GM12891 (cell line): Measurements from ENCODE around the gene SGF29. TPM values are rescaled to one million over a fixed set of nuclear protein-coding genes. Genes with fewer than 3 reads are reported as not detected.

Source experiments
- DNase-seq: peaks from one replicate; pipeline ENCODE4 v3.0.0; 2011; ENCODE audit warnings: low spot score; ENCODE audit not compliant: insufficient read length
- FAIRE-seq: peaks from 2 replicates; lab custom pipeline; 2011; peaks lifted over from hg19 to GRCh38; lab: Jason Lieb, UNC
- PAX5 ChIP-seq: IDR thresholded peaks from 2 replicates; pipeline ENCODE4 v1.6.1; 2011; ENCODE audit warnings: low read length, moderate library complexity, mild to moderate bottlenecking; ENCODE audit not compliant: insufficient read depth, severe bottlenecking
- POLR2A ChIP-seq: IDR thresholded peaks from 2 replicates; pipeline ENCODE4 v1.6.1; 2011; ENCODE audit warnings: low read depth, low read length, control low read depth
- POLR2AphosphoS5 ChIP-seq: IDR thresholded peaks from 2 replicates; pipeline ENCODE4 v1.6.1; 2011; ENCODE audit warnings: low read depth, low read length, control low read depth
- POU2F2 ChIP-seq: IDR thresholded peaks from 2 replicates; pipeline ENCODE4 v1.6.1; 2011; ENCODE audit warnings: low read depth, mild to moderate bottlenecking, control low read depth, low read length, moderate library complexity
- SPI1 ChIP-seq: IDR thresholded peaks from 2 replicates; pipeline ENCODE4 v1.6.1; 2011; ENCODE audit warnings: low read depth, low read length, control low read depth
- TAF1 ChIP-seq: IDR thresholded peaks from 2 replicates; pipeline ENCODE4 v1.6.1; 2011; ENCODE audit warnings: low read depth, low read length, control low read depth
- polyA plus RNA-seq: library from polyadenylated mRNA; unstranded; fragments of >200 nt; gene quantifications from one replicate; pipeline ENCODE4 v1.2.1, GENCODE V29; 2012; ENCODE audit warnings: low read depth, missing spikeins, inconsistent platforms; ENCODE audit not compliant: missing spikeins

Gene SGF29
- polyA plus RNA-seq = 14.5 TPM

DNA sequence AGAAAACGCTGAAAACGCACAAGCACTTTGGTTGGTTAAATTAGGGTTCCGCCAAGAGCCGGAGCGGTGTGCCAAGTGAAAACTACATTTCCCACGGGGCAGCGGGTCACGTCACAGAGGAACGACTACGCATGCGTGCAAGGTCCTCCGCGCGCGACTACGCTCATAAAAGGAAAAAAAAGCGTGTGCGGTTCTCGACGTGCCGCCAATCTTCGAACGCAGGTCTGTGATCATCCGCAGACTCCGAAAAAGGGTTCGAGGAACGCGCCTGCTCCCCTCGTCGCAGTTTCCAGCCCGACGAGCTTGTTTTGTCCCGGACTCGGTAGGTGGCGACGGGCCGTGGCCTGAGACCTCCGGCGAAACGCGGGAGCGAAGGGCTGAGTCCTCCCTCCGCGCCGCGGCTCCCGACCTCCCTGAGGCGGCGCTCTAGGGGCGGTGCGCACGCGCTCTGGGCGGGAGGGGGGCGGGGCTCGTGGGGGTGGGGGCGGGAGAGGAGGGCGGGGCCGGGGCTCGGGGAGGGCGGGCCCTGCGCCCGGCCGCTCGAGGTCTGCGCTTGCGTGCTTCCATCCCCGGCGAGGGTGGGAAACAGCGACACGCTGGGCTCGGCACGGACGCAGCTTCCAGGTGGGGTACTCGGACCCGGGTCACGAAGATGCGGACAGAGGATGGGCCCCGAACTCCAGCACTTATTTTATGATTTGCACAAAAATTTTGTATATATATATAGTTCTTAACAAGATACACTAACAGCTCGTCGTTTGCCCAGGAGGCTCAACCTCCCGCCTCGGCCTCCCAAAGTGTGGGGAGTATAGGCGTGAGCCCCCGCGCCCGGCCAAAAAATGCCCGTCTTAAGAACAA lies at the start of gene SGF29:
Gene SGF29, plus strand, starts transcription at position 145 of the 858 bp plus-strand sequence. CDS start 27,150 bp downstream, outside the sequence.
- DNase-seq = peak; percentile 84
- peak; percentile 93 for FAIRE-seq
- TF ChIP-seq POU2F2 (no peak; the same call in none of the 2 replicates), POLR2A (peak; percentile 95), TAF1 (0 out of 2 replicates have a peak, but pooled peaks have one; percentile 35), POLR2AphosphoS5 (peak; percentile 94), SPI1 (no peak), PAX5 (no peak)

DNA sequence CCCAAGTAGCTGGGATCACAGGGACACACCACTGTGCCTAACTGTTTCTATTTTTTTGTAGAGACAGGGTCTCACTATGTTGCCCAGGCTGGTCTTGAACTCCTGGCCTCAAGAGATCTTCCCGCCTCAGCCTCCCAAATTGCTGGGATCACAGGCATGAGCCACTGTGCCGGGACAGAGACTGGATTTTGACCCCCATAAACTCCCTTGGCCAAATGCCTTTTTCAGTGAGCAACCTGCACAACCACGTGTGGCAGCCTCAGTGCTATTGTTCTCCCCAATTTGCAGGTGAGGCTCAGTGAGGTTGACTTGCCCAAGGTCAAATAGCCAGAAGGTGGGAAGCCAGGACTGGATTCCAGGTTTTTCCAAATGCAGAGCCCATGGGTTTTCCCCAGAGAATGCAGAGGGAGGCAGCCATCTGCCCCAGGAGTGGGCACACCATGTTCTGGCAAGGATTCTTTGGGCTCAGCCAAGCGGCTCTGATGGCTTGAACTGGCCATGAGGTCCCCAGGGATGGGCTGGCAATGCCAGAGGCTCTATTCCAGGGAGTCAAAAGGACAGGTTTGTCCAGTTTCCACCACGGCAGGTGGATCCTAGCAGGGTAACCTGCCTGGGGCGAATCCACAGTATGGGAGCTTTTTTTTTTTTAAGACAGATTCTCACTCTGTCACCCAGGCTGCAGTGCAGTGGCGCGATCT lies 48.9 kb upstream of the SGF29 start:
- TF ChIP-seq PAX5 = no peak
- DNase-seq = no peak

DNA sequence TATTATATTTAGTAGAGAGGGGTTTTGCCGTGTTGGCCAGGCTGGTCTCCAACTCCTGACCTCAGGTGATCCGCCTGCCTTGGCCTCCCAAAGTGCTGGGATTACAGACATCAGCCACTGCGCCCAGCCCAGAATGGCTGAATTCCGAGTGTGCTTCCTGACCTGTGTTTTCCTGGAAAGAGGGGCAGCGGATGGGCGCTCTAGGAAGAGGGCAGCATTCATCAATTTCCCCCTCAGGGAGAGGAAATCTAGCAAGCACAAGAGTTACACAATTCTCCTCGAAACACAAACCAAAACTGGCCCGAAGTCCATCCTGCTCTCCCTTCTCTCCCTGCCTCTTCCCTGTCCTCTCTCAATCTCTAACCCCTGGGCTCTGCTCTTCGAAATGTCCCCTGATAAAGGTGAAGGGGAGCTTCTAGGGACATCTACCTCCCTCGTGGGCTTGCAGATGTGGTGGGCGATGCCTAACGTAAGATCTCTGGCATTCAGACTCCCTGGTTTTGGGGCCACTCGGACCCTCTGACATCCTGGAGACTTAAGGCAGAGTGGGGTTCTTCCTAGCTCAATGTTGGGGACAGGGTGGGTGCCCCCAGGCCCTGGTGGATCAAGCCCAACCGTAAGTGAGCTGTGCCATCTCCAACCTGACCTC lies 48.1 kb upstream of the SGF29 start:
- DNase-seq (no peak), FAIRE-seq (no peak)
- no peak for TF ChIP-seq POU2F2
- TF ChIP-seq TAF1 = no peak
- no peak for TF ChIP-seq POLR2AphosphoS5
- no peak for TF ChIP-seq PAX5
- no peak for TF ChIP-seq SPI1
- TF ChIP-seq POLR2A = no peak

More for the DNA sequence above, 48.9 kb upstream of the SGF29 start:
- no peak for FAIRE-seq

DNA sequence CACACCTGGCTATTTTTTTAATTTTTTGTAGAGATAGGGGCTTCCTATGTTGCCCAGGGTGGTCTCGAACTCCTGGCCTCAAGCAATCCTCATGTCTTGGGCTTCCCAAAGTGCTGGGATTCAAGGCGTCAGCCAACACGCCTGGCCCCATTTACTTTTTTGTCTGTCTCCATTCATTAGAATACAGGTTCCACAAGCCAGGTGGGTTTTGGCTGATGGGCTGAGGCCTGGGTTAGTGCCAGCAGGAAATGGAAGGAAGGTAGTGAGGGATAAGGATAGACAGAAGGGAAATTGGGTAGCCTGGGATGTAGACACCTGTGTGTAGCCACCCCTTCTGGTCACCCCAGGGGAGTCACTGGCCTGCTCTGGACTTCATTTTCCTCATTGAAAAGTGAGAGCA lies 42.7 kb upstream of the SGF29 start:
- no peak for FAIRE-seq
- no peak for DNase-seq
- TF ChIP-seq TAF1 (no peak), POLR2A (no peak), SPI1 (no peak), POLR2AphosphoS5 (no peak), POU2F2 (no peak), PAX5 (no peak)

DNA sequence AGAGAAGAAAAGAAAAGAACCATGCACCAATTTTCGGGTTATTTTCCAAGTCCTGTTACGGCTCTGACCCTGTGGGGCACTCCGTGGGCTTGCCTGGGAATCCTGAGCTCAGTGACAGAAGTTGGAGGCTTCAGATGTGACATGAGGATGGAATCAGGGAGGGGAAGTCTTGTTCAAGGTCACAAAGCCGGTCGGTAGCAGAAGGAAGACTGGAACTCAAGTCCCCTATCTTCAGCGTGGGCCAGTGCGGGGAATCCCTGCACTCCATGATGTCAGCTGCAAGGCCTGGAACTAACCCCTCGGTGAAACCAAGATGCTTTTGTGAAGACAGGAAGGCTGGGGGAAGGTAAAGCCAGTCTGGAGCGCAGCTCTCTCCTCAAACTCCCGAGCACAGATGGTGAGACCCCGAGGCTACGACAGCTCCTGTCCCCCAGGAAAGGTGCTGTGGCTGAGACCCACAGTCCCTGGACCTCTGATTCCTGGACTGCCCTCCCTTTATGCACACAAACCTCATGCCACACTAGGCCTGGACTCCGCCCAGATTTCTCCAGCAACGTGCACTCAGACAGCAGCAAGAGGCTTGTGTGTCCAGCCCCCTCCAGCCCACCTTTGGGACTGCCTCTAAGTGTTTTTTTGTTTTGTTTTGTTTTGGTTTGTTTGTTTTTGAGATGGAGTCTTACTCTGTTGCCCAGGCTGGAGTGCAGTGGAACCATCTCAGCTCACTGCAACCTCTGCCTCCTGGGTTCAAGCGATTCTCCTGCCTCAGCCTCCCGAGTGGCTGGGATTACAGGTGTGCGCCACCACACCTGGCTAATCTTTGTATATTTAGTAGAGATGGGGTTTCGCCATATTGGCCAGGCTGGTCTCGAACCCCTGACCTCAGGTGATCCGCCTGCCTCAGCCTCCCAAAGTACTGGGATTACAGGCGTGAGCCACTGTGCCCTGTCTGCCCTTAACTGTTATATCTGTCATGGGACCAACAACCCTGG lies 41.6 kb upstream of the SGF29 start:
- TF ChIP-seq POLR2AphosphoS5 = no peak
- no peak for TF ChIP-seq TAF1
- no peak for TF ChIP-seq SPI1
- TF ChIP-seq POLR2A = no peak
- no peak for TF ChIP-seq PAX5
- TF ChIP-seq POU2F2 = no peak
- no peak for FAIRE-seq
- DNase-seq = no peak

DNA sequence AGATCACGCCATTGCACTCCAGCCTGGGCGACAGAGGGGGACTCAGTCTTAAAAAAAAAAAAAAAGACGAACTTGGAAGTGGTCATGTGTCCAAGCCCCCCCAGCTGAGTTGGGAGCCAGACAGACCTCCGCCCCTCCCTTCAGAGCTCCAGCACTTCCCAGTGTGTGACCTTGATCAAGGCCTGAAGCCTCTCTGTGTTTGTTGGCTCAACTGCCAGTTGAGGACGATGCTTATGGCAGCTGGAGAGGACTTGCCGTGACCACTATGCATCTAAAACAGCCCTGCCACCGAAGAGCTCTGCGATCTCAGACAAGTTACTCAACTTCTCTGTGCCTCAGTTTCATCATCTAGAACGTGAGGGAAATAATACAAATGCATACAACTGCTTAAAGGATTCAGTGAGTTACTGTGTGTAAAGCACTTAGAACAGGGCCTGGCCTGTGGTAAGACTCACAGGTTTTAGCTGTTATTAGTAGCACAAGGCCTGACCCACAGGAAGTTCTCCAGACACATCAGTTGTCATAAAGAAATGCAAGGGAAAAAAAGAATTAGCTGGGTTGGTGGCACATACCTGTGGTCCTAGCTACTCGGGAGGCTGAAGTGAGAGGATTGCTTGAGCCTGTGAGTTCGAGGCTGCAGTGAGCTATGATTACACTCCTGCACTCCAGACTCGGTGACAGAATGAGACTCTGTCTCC lies 40.1 kb upstream of the SGF29 start:
- no peak for TF ChIP-seq PAX5
- FAIRE-seq (no peak), DNase-seq (no peak)

DNA sequence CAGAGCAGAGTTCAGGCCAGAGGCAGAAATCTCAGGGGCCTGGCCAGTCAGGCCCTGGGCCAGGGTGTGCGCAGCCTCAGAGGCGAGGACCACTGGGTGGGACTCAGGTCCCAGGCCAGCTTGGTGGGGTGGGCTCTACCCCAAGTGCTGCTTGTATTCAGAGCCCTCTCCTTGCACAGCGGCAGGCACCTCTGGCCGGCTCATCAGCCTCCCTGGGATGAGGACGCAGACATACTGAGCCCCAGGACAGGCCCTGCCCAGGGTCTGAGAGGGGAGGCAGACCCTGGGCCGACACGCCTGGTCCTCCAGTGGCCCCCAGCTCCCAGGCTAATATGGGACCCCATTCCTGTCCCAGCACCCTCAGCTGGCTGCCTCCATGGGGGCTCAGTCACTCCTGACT lies 39.5 kb upstream of the SGF29 start:
- DNase-seq (no peak), FAIRE-seq (no peak)
- no peak for TF ChIP-seq POLR2AphosphoS5
- no peak for TF ChIP-seq PAX5
- no peak for TF ChIP-seq TAF1

DNA sequence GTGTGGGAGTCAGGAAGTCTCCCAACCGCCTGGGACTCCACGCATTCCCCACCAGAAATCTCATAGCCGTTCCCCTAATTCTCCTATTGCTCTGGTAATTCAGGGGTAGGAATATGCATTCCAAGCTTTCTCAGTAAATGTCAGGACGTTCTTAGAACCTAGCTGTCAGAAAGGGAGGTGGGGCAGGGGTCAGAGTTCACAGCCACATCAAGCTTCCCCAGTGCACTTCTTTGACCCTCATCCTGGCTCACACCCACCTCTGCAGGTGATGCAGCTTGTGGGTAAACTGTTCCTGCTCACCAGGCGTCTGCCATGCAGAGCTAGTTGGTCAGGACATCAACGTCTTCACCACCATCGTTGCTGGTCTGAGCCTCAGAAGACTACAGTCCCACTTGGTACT lies 33.0 kb upstream of the SGF29 start:
- DNase-seq = no peak
- no peak for FAIRE-seq
- TF ChIP-seq POLR2A (no peak), POLR2AphosphoS5 (no peak), SPI1 (no peak), POU2F2 (no peak), PAX5 (no peak), TAF1 (no peak)
